ENCODE data around the gene THAP7.
"Not testable (repeated sequence)": the region's sequence is repeated elsewhere in the genome, so short reads cannot be mapped to it uniquely, and the experiment has no call there.

GRCh38 chr22:21009208-21009607, 7.3 kb upstream of the THAP7 start:
- TF ChIP-seq USF2 (IDR thresholded peaks at IDR 0.05; ENCODE audit: low read depth, low read length); CTCF (conservative IDR thresholded peaks at IDR 0.05; ENCODE audit: low read depth, low read length); RFX5 (IDR thresholded peaks at IDR 0.05; ENCODE audit: low read depth, low read length); NFE2L2 (IDR thresholded peaks at IDR 0.05; ENCODE audit: low read depth, low read length); CEBPB (IDR thresholded peaks at IDR 0.05; ENCODE audit: low read depth, low read length); POLR2A (IDR thresholded peaks at IDR 0.05; ENCODE audit: low read depth, low read length); SMC3 (IDR thresholded peaks at IDR 0.05; ENCODE audit: low read depth, low read length); CHD1 (IDR thresholded peaks at IDR 0.05; ENCODE audit: low read depth, low read length): not testable (repeated sequence)
